SK-N-DZ (cell line): Measurements from ENCODE around the gene DSE. TPM values are rescaled to one million over a fixed set of nuclear protein-coding genes. Genes with fewer than 3 reads are reported as not detected.
"Not testable (repeated sequence)": the region's sequence is repeated elsewhere in the genome, so short reads cannot be mapped to it uniquely, and the experiment has no call there.

Experiments used
- DNase-seq: peaks from one replicate; pipeline ENCODE4 v3.0.0-alpha.2; 2015; ENCODE audit warnings: low spot score
- polyA plus RNA-seq, 2 experiments: library from polyadenylated mRNA; depleted of rRNA; stranded (reverse); fragments of >200 nt; gene quantifications; 2 replicates each; pipeline ENCODE4 v1.2.3, GENCODE V29; 2014

Gene DSE
- polyA plus RNA-seq (2014; cell fraction: cytosol; rRNA removed): 15.2 and 24.1 TPM in 2 replicates
- 29.6 and 31.9 TPM in 2 replicates for polyA plus RNA-seq (2014; cell fraction: nucleus; rRNA removed)

DNA sequence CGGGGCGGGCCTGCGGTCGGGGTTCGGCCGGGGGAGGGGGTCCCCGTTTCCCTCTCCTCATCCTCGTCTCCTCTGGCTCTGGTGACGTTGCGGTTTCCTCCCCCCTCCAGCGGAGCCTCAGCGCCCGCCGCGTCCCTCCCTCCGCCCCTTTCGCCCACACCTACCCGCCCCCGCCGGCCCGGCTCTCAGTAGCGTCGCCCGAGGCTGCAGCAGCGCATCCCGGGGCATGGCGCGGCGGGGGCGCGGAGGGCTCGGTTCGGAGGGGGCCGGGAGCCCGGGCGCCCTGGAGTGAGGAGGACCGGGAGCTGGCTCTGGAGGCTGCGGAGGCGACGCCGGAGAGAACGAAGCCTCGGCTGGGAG lies at the start of gene DSE:
TSS of gene DSE (plus strand) at position 188 of the 360 bp plus-strand sequence. CDS start 28,304 bp downstream, outside the sequence.
- no peak for DNase-seq

DNA sequence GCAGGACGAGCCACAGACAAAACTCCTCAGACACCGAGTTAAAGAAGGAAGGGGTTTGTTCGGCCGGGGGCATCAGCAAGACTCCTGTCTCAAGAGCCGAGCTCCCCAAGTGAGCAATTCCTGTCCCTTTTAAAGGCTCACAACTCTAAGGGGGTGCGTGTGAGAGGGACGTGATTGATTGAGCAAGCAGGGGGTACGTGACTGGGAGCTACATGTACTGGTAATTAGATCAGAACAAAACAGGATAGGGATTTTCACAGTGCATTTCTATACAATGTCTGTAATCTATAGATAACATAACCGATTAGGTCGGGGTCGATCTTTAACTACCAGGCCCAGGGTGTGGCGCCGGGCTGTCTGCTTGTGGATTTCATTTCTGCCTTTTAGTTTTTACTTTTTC lies 48.8 kb upstream of the DSE start:
- DNase-seq: peak; percentile 56

DNA sequence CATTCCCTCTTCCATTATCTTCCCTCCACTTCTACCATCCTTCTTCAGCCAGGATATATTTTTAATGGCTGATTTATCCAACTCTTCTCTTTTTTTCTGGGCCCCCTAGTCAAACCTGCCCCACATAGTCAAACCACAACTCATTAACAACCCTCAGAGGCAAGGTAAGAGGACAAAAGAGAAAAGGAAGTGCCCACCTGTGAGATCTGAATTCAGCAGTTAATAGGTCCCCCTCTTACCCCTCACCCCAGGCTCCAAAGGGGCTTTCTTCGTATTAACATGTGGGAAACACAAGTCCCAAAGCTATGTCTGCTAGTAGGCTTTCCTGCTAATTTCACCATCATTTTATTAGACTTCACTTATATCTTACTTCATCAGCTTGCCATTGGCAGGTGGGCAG lies 46.9 kb upstream of the DSE start:
- DNase-seq: no peak

DNA sequence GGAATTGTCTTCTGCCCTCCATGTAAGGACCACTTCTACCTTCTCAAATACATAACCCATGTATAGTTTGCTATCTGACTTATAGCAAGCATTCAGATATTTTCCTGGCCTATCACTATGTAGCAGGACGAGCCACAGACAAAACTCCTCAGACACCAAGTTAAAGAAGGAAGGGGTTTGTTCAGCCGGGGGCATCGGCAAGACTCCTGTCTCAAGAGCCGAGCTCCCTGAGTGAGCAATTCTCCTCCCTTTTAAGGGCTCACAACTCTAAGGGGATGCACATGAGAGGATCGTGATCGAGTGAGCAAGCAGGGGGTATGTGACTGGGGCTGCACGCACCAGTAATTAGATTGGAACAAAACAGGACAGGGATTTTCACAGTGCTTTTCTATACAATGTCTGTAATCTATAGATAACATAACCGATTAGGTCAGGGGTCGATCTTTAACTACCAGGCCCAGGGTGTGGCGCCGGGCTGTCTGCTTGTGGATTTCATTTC lies 45.1 kb upstream of the DSE start:
- peak; percentile 88 for DNase-seq

DNA sequence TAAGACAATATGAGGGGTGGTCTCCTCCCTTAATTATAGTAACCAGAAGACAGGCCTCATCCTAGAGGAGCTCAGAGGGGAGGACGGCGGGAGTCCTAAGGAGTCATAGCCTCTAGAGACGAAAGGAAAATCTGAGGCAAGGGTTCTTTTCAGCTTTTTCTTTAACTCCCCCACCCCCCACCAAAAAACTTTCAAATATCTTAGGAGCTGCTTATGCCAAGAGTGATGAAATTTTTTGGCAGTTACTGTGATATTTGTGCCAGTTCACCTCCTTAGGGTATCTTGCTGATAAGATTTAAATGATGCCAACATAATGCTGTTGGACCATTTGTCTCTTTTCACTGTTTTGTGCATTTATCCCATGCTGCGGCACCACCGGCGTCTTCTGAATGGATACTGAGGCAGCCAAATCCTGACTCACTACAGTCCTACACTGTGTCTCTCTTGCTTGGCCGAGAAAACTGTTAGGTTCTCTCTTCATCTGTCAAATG lies 44.5 kb upstream of the DSE start:
- DNase-seq: peak; percentile 76

DNA sequence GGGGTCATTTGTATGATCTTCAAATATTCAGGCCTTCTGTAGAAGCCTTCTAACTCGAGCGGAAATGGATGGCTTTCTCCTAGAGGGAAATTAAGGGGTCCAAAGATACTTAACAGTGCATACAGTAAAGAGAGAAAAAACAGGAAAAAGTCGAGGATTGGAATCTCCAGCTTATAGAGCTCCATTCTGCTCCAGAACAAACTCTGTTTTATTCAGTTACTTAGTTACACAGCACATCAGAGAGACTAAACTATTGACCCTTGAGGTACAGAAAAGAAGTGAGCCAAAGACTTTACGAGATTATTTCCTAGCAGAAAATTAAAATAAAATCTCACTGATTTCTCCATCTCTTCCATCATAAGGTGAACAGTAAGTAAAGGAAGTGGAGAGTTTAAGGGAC lies 43.8 kb upstream of the DSE start:
- DNase-seq: no peak

DNA sequence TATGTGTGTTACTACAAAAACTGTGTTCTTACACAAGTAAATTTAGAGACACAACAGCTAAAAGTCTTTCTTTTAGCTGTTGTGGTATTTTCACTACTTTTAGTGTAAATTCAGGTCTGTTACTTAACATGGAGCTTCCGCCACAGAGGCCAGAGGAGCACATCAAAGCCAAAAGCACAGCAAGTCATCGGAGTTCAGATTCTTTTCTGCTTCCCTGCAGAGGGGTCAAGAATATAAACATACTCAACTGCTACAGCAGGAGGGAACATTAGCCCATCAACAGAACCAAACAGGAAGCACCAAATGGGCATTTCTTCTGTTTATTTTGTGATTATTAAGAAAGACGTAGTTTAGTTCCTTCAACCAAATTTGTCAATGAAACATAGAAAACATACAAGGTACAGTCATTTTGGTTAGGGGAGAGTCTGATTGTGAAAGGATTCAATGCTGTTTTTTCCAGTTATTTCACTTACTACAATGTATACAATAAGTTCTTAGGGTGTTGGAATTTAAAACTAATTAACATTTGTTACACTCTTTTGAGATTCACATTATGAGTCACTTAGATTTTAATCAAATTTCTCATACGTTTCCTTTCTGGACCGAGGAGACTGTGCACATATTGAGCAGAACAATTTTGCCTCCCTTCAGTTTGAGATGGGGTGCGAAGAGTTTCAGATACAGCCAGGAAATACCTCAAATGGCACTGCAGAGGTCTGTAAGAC lies 42.8 kb upstream of the DSE start:
- no peak for DNase-seq

DNA sequence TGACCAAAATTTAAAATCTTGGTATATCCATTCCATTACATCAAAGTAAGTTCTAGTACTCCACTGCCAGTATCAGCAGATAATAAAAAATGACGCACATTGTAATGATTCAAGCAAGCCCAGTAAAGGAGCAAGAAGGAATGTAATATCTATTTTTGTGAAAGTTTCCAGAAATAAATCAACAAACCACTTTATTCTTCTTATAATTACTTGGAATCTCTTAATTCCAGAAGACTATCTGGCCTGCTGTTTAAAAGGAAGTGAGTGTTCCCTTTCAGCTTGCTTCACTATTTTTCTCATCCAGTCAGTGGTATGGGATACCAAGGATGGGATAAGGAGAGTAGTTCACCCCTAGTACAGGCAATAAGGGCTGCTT lies 42.2 kb upstream of the DSE start:
- DNase-seq: no peak

DNA sequence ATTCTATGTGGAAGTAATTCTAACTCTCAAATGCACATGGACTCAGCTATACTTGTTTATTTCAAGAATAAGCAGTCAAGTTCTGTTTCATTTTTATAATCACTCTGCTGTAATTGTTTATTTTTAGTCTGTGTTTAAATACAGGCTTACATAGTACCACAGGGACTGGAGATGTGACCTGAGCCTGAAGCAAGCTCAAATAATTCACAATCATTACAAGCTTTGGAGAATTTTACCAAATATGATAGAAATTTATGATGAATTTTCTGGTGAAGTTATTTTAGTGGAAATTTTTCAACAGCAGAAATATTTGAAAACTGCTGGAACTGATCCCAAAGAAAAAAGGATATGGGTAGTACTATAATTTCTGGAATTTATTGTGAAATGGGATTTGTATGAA lies 41.6 kb upstream of the DSE start:
- DNase-seq: no peak

DNA sequence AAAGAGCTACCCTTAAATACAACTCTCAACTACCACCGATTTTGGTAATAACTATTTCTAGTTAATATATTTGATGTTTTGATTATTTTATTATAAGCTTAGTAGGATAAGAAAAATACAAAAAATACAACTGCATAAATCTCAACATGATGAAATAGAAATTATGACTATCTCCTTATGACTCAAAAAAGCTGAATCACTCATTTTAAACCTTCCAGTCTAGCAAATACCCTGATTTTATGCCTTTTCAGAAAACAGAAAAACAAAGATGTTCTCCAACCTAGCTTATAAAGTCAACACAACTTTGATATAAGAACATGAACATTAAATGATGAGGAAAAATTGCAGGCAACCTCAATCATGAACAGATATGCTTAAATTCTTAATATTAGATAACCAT lies 40.2 kb upstream of the DSE start:
- DNase-seq: no peak

DNA sequence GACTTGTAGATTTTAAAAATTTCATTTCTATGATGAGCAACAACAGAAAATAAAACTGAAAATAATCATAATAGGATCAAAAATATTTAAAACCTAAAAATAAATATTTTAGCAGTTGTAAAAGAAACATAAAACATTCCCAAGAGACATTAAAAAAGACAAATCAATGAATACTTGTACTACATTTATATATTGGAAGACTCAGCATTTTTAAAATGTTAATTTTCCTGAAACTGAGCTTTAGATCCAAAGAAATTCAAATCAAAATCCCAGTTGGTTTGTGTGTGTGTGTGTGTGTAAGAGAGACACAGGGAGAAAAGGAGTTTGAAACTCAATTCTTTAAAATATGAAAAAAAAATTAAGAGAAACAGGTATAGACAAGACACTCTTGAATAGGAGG lies 38.7 kb upstream of the DSE start:
- no peak for DNase-seq

DNA sequence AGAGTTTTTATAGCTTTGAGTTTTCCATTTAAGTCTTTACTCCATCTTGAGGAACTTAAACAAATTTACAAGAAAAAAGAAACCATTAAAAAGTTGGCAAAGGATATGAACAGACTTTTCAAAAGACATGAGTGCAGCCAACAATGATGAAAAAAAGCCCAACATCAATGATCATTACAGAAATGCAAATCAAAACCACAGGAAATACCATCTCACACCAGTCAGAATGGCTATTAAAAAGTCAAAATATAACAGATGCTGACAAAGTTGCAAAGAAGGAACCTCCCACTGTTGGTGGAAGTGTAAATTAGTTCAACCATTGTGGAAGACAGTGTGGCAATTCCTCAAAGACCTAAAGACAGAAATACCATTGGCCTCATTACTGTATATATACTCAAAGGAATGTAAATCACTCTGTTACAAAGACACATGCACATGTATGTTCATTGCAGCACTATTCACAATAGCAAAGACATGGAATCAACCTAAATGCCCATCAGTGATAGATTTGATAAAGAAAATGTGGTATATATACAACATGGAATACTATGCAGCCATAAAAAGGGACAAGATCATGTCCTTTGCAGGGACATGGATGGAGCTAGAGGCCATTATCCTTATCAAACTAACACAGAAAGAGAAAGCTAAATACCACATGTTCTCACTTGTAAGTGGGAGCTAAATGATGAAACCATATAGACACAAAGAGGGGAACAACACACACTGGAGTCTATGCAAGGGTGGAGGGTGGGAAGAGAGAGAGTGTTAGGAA lies 35.9 kb upstream of the DSE start:
- not testable (repeated sequence) for DNase-seq

DNA sequence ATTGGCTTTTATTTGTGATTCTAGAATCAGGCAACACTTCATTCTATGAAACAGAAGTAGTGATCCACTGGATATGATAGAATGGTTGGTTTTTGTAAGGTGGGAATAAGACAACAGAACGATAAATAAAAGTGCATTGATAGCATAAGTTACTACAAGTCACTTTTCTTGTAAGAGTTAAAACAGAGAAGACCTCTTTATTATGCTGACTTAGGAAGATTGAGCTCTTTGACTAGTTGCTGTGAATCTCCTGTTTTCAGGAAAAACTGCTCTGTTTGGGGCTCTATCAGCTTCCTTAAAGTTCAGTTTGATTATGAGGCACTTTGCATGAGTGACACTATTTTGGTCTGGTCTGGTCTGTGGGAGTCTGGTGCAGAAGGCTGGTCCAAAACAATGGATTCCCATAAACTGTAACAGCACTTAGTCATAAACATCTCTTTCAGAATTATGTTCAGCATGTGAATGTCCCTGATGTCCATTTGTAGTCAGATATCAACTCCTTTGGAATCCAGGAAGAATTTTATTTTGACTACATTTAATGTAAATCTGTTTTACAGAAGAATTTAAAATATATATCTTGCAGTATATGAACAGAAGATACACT lies 35.0 kb upstream of the DSE start:
- no peak for DNase-seq

DNA sequence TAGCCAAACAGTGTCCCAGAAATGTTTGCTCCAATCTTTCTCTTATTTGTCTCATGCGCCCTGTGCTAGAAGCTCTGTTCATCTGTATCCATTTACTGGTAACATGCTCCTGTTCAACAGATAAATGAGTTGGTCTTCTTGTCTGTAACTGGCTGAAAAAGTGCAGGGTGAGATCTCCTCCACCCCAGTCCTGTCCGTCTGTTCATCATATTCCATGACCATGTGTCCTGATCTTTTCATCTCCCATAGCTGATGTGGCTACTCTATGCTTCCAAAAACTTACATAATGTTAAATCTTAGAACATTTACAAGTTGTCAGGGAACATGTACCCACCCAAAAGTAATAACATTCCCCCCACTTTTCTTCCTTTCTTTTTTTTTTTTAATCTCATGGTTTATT lies 31.8 kb upstream of the DSE start:
- no peak for DNase-seq

DNA sequence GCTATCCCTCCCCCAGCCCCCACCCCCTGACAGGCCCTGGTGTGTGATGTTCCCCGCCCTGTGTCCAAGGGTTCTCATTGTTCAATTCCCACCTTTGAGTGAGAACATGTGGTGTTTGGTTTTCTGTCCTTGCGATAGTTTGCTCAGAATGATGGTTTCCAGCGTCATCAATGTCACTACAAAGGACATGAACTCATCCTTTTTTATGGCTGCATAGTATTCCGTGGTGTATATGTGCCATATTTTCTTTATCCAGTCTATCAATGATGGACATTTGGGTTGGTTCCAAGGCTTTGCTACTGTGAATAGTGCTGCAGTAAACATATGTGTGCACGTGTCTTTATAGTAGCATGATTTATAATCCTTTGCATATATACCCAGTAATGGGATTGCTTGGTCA lies 30.1 kb upstream of the DSE start:
- DNase-seq: not testable (repeated sequence)

DNA sequence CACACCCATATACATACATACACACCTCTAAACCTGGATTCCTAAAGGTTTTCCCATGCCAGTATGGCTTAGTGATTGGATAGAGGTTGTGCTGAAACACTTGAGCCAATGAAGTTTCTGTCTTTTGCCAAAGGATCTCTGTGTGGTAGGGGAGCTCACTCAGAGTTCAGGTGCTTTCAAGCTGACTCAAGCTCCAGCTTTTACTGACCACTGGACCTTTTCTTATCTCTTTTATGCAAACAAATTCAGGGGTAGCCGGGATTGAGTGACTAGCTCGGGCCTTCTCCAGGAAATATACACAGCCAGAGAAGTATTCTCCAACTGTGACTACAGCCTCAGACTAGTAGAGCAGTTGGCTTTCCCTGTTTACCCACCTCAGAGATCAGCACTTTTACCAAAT lies 21.5 kb upstream of the DSE start:
- no peak for DNase-seq

DNA sequence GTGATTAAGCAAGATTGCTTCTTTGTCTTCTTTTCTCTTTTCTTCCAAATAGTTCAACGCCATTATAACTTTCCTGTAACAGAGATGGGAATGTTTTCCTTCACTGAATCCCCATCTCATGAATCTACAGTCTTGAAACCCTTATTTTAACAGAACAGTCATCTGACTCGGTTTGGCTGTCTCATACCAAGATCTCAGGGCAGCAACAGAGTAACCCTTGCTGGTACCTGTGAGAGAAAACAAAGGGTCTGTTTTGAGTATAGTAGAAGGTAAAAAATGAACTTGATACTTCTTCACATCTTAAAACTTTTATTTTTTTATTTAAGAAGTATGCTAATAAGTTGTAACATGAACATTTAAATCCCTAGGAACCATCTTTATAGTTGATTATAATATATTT lies 19.6 kb upstream of the DSE start:
- DNase-seq: no peak

DNA sequence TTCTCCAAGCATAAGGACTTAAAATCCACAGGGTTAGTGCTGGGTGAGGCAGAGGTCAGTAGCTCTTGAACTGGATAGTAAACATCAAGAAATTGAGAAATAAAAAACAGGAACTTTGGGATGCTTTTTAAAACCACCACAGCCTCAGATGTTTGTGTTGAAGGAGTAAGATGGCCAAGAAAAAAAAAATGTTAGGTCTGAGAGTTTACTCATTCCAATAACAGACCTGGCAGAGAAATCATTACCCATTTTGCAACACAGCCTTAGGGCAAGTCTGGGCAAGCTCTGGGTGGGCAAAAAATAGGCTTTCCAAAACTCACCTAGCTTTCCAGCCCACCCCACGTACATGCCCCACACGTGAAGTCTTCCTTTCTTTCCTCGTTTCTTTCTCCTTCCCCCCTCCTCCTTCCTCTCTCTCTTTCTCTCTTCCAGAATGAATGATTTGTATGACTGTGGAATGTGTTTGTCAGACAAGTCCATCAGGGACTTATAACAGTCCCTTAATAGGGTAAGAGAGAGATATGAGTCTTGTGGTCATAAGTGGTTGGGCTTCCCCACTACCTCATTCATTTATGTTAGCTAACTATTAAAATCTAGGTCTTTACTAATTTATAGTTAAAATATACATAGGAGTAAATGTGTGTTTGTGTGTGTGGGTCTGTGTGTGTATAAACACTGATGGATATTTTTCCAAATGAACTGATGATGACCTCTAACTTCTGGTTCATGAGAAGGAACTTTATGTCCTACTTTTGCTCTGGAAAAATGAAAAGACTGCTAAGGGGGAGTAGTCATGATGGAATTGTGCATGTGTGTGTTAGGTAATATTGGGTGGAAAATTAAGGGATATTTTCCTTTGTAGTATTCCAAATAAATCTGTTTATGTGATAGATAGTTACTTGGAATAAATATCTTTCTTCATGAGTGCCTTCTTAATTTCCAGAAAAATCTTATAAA lies 18.0 kb upstream of the DSE start:
- DNase-seq: no peak

DNA sequence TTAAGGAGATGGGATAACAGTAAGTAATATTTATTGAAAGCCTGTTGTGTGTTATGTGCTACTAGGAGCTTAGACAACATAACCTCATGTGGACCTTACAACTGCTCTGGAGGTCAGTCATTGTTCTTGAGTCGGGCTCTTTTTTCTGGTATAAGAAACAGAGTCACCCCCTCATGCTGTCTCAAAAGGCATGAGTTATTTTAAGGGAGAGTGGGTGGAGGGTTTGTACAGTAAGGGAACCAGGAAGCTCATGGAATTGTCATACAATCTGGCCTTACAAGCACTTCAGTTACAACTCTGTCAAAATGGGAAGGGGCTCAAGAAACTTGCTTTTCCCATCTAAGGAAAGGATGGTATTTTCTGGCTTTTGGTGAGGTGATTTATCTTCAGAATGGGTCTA lies 16.5 kb upstream of the DSE start:
- no peak for DNase-seq

DNA sequence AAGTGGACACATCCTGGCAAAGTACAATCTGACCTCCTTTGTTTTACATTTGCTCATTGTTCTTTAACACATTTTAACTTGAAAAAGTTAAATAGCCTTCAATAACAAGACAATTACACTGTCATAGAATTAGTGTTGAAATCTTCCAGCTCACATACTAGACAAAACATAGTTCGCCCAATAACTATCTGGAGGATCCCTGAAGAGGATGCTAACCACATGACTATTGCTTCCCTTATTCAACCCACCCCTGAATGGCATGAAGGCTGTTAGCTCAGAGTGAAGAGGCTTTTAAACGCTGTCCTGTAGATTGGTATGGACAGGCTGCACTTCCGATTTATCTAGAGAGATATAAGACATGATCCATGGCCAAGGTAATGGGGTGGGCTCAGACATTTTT lies 15.0 kb upstream of the DSE start:
- DNase-seq: no peak

DNA sequence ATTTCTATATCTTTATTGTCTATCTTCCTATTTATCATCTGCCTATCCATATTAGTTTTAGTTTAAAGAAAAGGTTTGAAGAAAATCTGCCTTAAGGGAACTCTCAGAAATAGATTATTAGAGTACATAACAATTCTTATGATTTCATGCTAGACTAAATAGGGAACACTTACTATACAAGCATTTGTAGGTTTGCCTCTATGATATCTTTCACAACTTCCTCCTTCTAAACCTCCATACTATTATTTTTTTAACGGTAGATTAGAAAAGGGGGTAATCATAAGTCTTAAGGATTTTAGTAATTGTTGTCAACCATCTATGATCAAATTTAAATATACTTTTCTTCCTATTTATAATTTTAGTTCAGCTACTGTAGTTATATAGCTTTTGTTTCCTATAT lies 11.6 kb upstream of the DSE start:
- no peak for DNase-seq
